GM12878 (cell line): Measurements from ENCODE around the gene ZKSCAN1. TPM values are rescaled to one million over a fixed set of nuclear protein-coding genes. Genes with fewer than 3 reads are reported as not detected.

Experiments
- JUNB ChIP-seq: IDR thresholded peaks from 2 replicates; pipeline ENCODE4 v1.6.1; 2016; ENCODE audit warnings: antibody characterized with exemption, mild to moderate bottlenecking
- NFYA ChIP-seq: IDR thresholded peaks from 2 replicates; pipeline ENCODE4 v1.6.1; 2011; ENCODE audit warnings: low read depth, mild to moderate bottlenecking, low read length, improper control_type of control experiment, borderline replicate concordance
- NR2F1 ChIP-seq: fragments of 450-650 bp; conservative IDR thresholded peaks from 2 replicates; pipeline ENCODE4 v1.6.1; 2017; ENCODE audit warnings: mild to moderate bottlenecking
- PBX3 ChIP-seq: IDR thresholded peaks from 2 replicates; pipeline ENCODE4 v1.6.1; 2011; ENCODE audit warnings: mild to moderate bottlenecking, low read depth, low read length, moderate library complexity; ENCODE audit not compliant: insufficient replicate concordance
- RAD51 ChIP-seq: fragments of 450-650 bp; IDR thresholded peaks from 2 replicates; pipeline ENCODE4 v1.6.1; 2016; ENCODE audit warnings: moderate library complexity, mild to moderate bottlenecking, inconsistent platforms
- SIN3A ChIP-seq: IDR thresholded peaks from 2 replicates; pipeline ENCODE4 v1.6.1; 2012; ENCODE audit warnings: low read depth, low read length, improper control_type of control experiment
- SMAD1 ChIP-seq: fragments of 450-650 bp; IDR thresholded peaks from 2 replicates; pipeline ENCODE4 v1.6.1; 2018; ENCODE audit warnings: mild to moderate bottlenecking, low read depth; ENCODE audit not compliant: partially characterized antibody
- SP1 ChIP-seq: IDR thresholded peaks from one replicate; pipeline ENCODE4 v1.6.1; 2011; ENCODE audit warnings: low read depth, low read length
- ZBTB4 ChIP-seq: fragments of 450-650 bp; formaldehyde crosslinking; IDR thresholded peaks from 2 replicates; pipeline ENCODE4 v1.4.0; 2022; ENCODE audit warnings: mild to moderate bottlenecking, moderate library complexity
- ZNF24 ChIP-seq: fragments of 450-650 bp; IDR thresholded peaks from 2 replicates; pipeline ENCODE4 v1.6.1; 2017; ENCODE audit warnings: antibody characterized with exemption, mild to moderate bottlenecking
- ZNF687 ChIP-seq: fragments of 450-650 bp; IDR thresholded peaks from 2 replicates; pipeline ENCODE4 v1.6.1; 2017; ENCODE audit warnings: mild to moderate bottlenecking, moderate library complexity
- polyA plus RNA-seq, 11 experiments: library from polyadenylated mRNA; depleted of rRNA in 4 of 11; unstranded in 6 of 11; stranded (reverse) in 5 of 11; fragments of >200 nt; fragmentation: Nextera tagmentation in 4 of 11; fragmentation: Illumina TruSeq in 1 of 11; extraction: Ambion mirVana in 4 of 11; extraction: Trizol in 1 of 11; gene quantifications; 1 replicate in 1 of 11; 2 replicates in 10 of 11; pipeline versions ENCODE4 v1.2.1 to v1.2.3, GENCODE V29; 2011 to 2016; ENCODE audit warnings: inconsistent platforms in 2 of 11, missing spikeins in 2 of 11, low read depth in 1 of 11
- total RNA-seq, 4 experiments: library from RNA; depleted of rRNA in 3 of 4; stranded (reverse); fragments of >200 nt in 3 of 4; fragmentation: Illumina TruSeq in 1 of 4; extraction: Trizol in 1 of 4; gene quantifications; 2 replicates each; pipeline versions ENCODE4 v1.2.1 to v1.2.3, GENCODE V29; 2013 to 2021

Gene ZKSCAN1
- total and polyA plus RNA-seq, 10 of the 15 experiments (the other 5 are each of a cell fraction or from before 2014, with no cell fraction given): 3.2 to 34.4 (median 18.1) TPM

- TF ChIP-seq ZNF687 (peak; percentile 98), ZBTB4 (no peak), NR2F1 (peak; percentile 72), ZNF24 (peak; percentile 42; the same call in 1 of the 2 replicates), NFYA (no peak), JUNB (no peak), SIN3A (no peak), SMAD1 (no peak), PBX3 (no peak), SP1 (peak; percentile 61), RAD51 (no peak)
Measured at GRCh38 chr7:100088621-100089457, 73.4 kb downstream of the ZKSCAN1 start, which contains the start of gene COPS6 (continued).
